K562 (cell line): Measurements from ENCODE around the gene CBX8. TPM values are rescaled to one million over a fixed set of nuclear protein-coding genes. Genes with fewer than 3 reads are reported as not detected.

ENCODE experiments used
- BRD9 ChIP-seq: fragments of 450-650 bp; IDR thresholded peaks from 2 replicates; pipeline ENCODE4 v1.6.1; 2018; ENCODE audit warnings: low read depth; ENCODE audit not compliant: partially characterized antibody
- ETV5 ChIP-seq: sonication (generic); formaldehyde crosslinking; IDR thresholded peaks from 2 replicates; pipeline ENCODE4 v1.4.0; 2020; ENCODE audit warnings: low read depth, mild to moderate bottlenecking, missing genetic modification reagents
- GABPB1 ChIP-seq: sonication (generic); formaldehyde crosslinking; IDR thresholded peaks from 2 replicates; pipeline ENCODE4 v1.8.0; 2022; ENCODE audit warnings: mild to moderate bottlenecking, missing genetic modification reagents
- HBP1 ChIP-seq: fragments of 450-650 bp; formaldehyde crosslinking; IDR thresholded peaks from 2 replicates; pipeline ENCODE4 v1.4.0; 2022; ENCODE audit warnings: missing genetic modification characterization
- HDAC8 ChIP-seq: fragments of 450-650 bp; IDR thresholded peaks from 2 replicates; pipeline ENCODE4 v1.6.1; 2016; ENCODE audit warnings: mild to moderate bottlenecking, missing genetic modification characterization, moderate library complexity, missing compliant biosample characterization
- LEF1 ChIP-seq: fragments of 450-650 bp; IDR thresholded peaks from 2 replicates; pipeline ENCODE4 v1.6.1; 2016; ENCODE audit warnings: mild to moderate bottlenecking
- NR2C1 ChIP-seq, 2 experiments: fragments of 450-650 bp; IDR thresholded peaks; 2 replicates each; pipeline ENCODE4 v1.6.1; 2017; ENCODE audit warnings: mild to moderate bottlenecking in 2 of 2, antibody characterized with exemption in 1 of 2, inconsistent platforms in 1 of 2, missing compliant biosample characterization in 1 of 2, missing genetic modification characterization in 1 of 2
- RREB1 ChIP-seq: fragments of 250-450 bp; sonication (Bioruptor Pico); IDR thresholded peaks from 2 replicates; pipeline ENCODE4 v1.4.0; 2020
- ZC3H4 ChIP-seq: sonication (generic); formaldehyde crosslinking; IDR thresholded peaks from 2 replicates; pipeline ENCODE4 v1.9.0; 2021; ENCODE audit warnings: missing genetic modification reagents, borderline replicate concordance
- ZFX ChIP-seq: sonication (generic); formaldehyde crosslinking; IDR thresholded peaks from 2 replicates; pipeline ENCODE4 v1.8.0; 2022; ENCODE audit warnings: mild to moderate bottlenecking, missing genetic modification reagents, moderate library complexity
- ZHX1 ChIP-seq: fragments of 150-350 bp; conservative IDR thresholded peaks from 2 replicates; pipeline ENCODE4 v1.6.1; 2014; ENCODE audit warnings: low read length
- ZSCAN32 ChIP-seq: fragments of 450-650 bp; formaldehyde crosslinking; IDR thresholded peaks from 2 replicates; pipeline ENCODE4 v1.4.0; 2020; ENCODE audit warnings: mild to moderate bottlenecking, moderate library complexity
- polyA plus RNA-seq, 8 experiments: library from polyadenylated mRNA; depleted of rRNA in 4 of 8; stranded (reverse) in 5 of 8; unstranded in 3 of 8; fragments of >200 nt; fragmentation: Nextera tagmentation in 2 of 8; fragmentation: Illumina TruSeq in 1 of 8; extraction: Ambion mirVana in 2 of 8; extraction: Trizol in 1 of 8; gene quantifications; 2 replicates each; pipeline versions ENCODE4 v1.2.1 to v1.2.3, GENCODE V29; 2011 to 2014; ENCODE audit warnings: inconsistent platforms in 1 of 8, missing spikeins in 1 of 8
- total RNA-seq, 7 experiments: library from RNA; depleted of rRNA in 6 of 7; stranded (reverse); fragments of >200 nt in 6 of 7; fragmentation: Illumina TruSeq in 2 of 7; extraction: Trizol in 2 of 7; gene quantifications; 2 replicates each; pipeline versions ENCODE4 v1.2.1 to v1.2.3, GENCODE V29; 2011 to 2021; ENCODE audit warnings: low replicate concordance in 1 of 7

CBX8 gene
- total and polyA plus RNA-seq, 9 of the 15 experiments (the other 6 are each of a cell fraction or from before 2014, with no cell fraction given): 0.08 to 11.9 (median 2.6) TPM

GRCh38 chr17:79832218-79833109, 35.6 kb upstream of the CBX8 start (continued):
- TF ChIP-seq ZHX1: no peak
- no peak for TF ChIP-seq LEF1
- peak; percentile 4; the same call in 1 of the 2 replicates for TF ChIP-seq GABPB1 (CRISPR knock-in tag)
- no peak; the same call in 1 of the 2 replicates for TF ChIP-seq ETV5 (CRISPR knock-in tag)
- peak; percentile 89; the same call in 1 of the 2 replicates for TF ChIP-seq ZC3H4
- TF ChIP-seq RREB1 (CRISPR knock-in tag): no peak
- TF ChIP-seq HBP1: no peak
- TF ChIP-seq ZSCAN32 (CRISPR knock-in tag): no peak
- no peak for TF ChIP-seq BRD9
- TF ChIP-seq NR2C1 (IDR thresholded peaks at IDR 0.05): 0 out of 2 replicates have a peak, but pooled peaks have one; percentile 18
- TF ChIP-seq NR2C1 (tag; IDR thresholded peaks at IDR 0.05): no peak
- TF ChIP-seq ZFX (CRISPR knock-in tag): peak; percentile 58
- no peak for TF ChIP-seq HDAC8 (tag)
